HUDEP-2 (cell line): ENCODE measurements around the gene ELL2.
"Not testable (repeated sequence)": the region's sequence is repeated elsewhere in the genome, so short reads cannot be mapped to it uniquely, and the experiment has no call there.

ENCODE experiments used
- DNase-seq, 76 experiments: peaks; one replicate each; lab custom pipeline; 2025; ENCODE audit not compliant: unreplicated experiment in 76 of 76; lab: John Stamatoyannopoulos, UW

ELL2 gene

DNA sequence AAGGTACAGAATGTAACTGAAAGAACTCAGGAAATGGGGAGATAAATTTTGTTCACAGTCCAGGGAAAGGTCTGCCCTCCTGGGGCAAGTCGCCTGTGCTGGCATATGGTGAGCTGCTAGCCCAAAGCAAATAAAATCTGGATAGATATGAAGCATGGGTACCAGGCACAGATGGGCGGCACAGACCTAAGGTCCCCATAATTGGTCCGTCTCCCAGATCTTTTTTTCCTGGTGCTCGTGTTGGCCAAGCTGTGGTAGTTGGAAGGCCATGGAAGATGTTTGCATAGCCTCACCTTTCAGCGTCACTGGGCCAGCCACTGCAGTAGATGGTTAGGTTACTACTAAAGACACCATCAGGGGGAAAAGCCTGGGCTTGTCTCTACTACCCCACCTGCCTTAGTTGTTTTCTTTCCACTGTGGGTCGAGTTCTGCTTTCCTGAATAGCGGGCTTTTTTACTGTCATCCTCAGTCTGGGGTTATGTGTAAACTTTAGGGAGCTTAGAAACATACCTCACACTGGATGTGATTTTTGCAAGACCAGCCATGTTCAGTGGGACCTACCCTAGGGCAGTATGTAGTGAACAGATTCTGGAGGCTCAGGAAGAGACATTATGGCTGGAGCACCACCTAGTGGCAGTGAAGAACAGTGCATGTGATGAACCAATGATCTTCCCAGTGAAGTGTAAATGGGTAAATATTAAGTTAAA, 114.9 kb downstream of the ELL2 start:
- DNase-seq = peak in 57 of 76 experiments; percentile 6 to 73 (median 39)

DNA sequence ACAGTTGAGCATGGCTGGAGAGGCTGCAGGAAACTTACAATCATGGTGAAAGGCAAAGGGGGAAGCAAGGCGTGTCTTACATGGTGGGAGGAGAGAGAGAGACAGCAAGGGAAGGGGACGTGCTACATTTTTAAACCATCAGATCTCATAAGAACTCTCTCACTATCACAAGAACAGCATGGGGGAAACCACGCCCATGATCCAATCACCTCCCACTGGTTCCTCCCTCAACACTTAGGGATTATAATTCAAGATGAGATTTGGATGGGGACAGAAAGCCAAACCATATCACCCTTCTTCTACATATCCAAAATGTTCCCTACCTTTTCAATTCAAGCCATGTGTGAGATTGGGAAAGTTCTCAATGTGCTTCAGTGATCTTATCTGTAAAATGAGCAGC, 116.3 kb downstream of the ELL2 start:
- peak in 20 of 76 experiments; percentile 7 to 51 (median 22) for DNase-seq

DNA sequence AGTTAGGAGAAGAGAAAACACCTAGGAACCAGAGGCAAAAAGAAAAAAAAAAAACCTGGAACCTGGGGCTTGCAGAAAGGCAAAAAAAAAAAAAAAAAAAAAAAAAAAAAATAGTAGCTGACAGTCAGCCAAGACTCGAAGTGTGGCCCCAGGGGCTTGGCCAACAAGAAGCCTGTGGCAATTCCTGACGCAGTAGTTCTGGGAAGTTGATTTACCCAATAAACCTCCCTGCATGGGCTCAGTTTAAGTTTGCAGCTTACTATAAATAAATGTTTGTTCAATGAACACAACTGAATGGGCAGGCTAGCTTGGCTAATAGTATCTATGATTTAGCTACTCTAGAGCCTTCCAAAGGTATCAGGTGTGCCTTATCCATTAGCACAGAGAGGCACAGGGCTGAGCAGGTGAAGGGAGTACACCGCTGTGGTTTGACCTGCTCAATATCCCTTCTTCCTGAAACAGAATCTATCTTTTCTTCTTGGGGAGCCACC, 117.9 kb downstream of the ELL2 start:
- DNase-seq = no peak

DNA sequence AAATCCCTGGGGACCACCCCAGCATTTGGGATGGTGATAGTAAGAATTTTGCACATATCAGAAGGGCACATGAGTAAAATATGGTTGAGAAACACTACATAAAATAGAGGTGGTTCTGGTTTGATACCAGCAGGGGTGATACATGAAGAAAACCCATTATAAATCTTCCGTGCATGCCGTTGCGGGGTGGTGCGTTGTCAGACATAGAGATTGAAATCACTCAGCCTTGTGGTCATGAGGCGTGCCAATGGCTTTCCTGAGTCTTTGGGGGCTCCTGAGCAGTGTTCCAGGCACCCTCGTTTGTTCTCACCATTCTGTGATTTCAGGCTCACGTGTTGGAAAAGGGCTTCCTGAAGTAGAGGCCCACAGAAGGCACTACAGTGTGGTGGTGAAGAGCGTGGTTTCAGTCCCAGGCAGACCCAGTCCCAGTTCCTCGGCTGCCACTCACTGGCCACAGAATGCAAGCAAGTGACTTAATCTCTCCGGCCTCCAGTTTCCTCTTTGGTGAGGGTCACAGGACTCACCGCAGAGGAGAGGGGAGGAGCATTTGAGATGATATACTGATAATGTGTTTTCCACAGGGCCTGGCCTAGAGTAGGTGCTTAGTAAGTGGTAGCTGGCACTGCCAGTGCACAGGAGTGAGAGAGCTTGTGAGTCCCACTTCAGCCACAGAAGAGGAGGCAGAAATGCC, 118.7 kb downstream of the ELL2 start:
- peak in 73 of 76 experiments; percentile 10 to 90 (median 71) for DNase-seq

DNA sequence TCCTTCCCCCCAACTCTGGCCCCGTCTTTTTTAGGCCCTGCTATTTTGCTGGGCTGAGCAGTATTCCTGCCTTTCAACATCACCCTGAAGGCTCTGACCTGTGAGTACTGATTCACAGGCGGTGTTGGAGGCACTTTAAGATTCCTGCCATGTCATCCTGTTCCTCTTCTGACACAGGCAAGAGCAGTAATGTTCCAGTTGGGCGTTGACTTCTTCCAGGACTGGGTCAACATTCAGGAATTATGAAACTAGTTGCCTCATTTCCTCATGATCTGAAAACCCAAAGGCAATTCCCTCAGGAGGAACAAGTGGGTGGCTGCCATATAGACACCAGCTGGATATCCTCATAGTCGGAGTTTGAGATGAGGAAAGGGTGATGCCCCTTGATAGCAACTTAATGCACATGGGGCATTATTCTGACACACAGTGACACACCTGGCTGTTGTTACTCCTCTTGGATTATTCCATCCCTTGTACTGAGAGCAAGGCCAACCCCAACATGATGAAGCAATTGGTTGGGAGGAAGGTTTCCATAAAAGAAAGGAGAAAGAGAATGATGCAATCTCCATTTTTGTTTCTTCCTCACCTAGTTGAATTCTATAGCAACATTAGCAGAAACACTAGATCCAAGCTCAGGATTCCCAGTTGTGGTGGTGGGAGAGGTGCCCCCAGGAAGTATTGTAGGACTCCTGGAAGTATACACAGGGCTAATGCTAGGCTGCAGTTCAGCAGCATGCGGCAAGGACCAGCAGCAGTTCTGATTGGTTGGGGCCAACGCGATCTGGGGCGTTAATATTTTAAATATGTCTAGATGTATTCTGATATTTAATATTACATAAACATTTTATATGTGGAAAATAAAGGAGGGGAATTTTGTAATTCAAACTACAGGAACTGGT, 119.5 kb downstream of the ELL2 start:
- DNase-seq = no peak

DNA sequence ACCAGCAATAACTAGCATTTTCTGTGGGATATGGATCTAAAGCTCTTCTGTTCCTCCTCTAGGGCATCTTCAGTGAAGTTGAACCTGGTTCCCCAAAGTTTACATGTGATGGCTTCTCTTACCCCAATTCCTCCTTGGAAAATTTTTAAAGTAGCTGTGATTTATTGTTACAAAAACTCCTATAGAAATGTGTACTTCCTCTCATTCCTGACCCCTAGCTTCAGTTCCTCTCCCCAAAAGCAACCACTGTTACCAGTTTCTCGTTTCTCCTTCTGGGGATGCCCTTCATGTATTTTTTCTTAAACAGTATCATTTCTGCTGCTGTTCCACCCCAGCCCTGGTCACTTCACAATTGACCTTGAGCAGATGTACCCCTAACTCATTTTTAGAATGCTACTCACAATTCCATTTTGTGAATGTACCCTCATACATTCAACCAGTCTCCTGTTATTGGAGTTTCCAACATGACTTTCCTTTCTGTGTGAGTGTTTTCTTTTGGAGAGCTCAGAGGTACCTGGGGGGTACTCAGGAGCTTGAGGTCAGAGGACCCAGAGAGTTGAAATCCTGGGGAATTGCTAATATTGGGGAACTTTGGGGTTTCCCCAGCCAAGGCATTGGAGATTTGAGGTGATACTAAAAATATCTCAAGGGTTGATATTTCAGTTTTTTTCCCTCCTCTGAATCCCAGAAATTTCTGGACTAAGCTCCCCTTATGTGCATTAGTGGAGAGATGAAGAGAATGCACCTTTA, 120.5 kb downstream of the ELL2 start:
- DNase-seq = no peak

DNA sequence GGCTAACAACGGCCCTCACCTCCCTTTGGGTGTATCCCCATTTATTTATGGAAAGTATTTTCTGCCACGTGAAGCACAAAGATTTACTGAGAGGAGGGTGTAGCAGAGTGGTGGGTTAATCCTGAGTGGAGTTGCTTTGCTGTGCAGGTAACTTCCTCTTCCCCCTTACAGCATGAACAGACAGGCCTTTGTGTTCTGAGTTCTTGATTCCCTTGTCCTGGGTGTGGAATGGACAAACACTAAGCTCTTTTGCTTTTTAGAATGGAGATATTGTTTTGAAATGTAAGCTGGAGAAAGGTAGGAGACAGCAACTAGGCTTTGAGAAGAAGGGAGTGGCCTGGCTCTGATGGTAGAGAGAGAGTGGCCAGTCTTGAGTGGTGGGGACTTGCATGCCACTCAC, 122.0 kb downstream of the ELL2 start:
- DNase-seq = no peak

DNA sequence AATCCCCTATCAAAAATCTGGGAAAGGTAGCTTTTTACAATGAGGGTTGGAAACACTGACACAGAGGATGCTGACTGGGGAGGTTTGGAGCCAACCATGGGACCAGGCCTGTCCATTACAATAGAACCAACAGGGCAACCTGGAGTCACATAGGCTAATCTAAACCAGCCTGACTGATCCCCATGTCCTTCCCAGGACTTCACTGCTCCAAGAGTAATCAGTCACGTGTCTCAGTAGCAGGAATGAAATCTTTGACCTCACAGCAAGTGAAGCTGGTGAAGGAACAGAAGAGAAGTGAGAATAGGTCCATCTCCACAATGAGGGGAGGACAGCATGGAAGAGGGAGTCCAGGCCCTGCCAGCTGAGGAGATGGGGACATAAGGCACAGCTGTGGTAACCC, 123.1 kb downstream of the ELL2 start:
- no peak for DNase-seq

DNA sequence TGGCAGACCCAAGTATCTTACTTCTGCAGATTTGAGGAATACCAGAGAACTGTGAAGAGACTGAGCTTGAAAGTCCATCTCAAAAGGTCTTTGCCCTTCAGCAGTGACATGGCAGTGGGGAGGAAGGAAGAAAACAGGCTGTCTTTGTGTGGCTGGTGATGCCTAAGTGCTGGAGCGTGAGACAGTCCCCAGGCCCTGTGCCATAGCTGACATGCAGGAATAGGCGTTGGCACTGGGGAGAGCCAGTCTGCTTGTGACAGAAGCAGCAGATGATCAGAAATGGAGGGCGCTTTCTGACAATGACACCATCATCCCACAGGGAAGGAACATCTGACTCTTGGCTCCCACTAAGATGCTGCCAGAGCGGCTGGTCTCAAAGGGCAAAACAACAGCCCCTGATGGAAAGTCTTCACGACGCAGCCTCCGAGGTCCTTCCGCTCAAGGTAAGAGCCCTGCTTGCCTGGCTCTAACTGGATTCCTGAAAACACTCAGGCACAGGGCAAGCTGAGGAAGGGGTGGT, 123.6 kb downstream of the ELL2 start:
- no peak for DNase-seq

DNA sequence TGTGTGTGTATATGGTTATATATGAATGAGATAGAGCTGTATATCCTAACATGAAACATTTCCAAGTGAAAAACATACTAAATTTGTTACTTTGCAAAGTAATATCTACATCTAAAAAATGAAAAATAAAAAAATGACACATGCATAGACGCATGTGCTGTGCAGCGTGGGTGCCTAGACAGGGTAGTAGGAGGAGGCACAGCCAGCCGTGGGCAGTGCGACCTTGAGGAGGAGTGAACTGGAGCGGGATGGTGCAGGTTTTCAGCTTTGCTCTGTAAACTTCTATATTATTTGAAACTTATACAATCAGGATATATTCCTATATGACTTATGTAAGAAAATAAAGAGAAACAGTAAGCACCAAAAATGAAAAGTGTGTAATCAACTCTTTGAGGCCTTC, 124.2 kb downstream of the ELL2 start:
- DNase-seq = no peak

DNA sequence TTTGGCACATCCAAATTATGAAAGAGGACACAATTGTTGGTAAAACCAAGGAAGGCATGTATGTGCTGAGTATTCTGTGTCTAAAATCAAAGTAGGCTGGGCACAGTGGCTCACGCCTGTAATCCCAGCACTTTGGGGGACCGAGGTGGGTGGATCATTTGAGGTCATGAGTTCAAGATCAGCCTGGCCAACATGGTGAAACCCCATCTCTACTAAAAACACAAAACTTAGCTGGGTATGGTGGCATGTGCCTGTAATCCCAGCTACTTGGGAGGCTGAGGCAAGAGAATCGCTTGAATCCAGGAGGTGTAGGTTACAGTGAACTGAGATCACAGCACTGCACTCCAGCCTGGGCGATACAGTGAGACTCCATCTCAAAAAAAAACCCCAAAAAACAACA, 124.7 kb downstream of the ELL2 start:
- not testable (repeated sequence) for DNase-seq

DNA sequence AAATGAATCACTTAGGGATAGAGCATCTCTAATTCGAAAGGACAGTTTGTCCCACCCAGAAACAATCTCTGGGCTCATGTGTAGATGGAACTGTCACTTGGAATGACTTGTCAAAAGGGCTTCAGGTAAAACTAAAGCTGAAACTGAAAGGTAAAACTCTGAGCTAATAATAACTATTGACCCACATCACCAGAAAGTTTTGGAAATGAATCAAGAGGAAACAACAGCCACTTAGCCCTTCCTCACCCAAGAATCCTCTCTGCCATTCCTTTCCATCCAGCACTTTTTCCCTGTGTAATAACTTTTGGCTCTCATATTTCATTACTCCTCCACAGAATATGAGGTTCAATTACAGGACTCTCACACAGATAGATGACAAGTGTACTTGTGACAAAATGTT, 125.1 kb downstream of the ELL2 start:
- DNase-seq = no peak

DNA sequence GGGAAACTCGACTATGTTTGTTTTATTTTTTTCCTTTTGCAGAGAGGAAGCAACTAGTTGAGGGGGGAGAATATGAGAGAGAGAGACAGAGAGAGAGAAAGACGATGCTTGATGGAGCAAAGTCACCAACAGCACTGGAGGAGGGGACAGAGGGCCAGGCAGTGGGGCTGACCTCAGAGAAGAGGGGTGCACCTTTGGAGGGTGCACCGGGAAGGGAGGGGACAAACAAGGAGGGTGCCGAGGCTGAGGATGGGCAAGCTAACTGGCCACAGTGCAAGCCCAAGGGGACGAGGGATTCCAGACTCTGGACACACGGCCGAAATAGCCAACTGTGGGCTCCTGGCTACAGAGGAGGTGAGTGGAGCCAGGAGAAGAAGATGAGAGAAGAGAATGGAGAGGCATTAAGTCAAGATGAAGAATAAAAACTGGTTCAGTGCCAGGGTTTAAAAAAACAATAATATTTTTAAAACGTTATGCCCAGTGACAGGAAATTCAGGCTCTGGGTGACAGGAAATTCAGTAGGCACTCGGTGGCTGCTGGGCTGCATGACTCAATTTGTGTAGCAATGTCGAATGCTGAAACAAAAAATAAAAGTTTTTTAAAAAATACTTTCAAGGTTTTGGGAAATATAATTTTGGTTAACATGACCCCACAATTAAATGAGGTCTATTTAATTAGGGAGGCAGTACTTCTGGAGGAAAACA, 125.8 kb downstream of the ELL2 start:
- no peak for DNase-seq
